ENCODE measurements around the gene DGCR8.

DGCR8 gene

GRCh38 chr22:20143883-20144665 lies 64.0 kb downstream of the DGCR8 start:
- in situ Hi-C loops (cut with MboI; ENCODE audit: low sequenced_read_pairs, unreplicated experiment): no loop called here

DNA sequence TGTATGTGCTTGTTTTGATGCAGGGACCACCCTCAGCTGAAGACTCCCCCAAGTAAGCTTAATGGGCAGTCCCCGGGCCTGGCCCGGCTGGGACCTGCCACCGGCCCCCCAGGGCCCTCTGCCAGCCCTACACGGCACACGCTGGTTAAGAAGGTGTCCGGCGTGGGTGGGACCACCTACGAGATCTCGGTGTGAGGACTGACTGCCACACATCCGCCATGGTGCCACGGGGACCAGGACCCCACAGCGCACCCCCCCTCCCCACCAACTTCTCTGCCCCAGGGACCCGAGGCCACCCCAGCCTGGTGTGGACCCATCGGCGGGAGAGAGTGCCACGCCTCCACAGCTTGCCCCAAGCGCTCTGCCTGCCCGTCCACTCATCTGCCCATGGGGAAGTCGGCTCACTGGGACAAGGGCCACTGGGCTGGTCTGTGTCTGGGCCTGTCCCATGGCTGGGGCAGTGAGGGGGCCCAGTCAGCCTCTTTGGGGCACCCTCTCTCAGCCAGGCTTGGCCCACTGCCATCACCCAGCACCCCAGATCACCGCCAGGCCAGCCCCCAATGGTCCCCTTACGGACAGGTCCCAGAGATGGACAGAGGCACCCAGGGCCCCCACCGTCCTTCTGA lies 65.3 kb downstream of the DGCR8 start:
- in situ Hi-C loops (cut with MboI; ENCODE audit: low sequenced_read_pairs, unreplicated experiment): no loop called here
- TF ChIP-seq CTCF (IDR thresholded peaks at IDR 0.05; ENCODE audit: borderline replicate concordance, control extremely low read depth, extremely low read depth, insufficient read depth, missing control alignments): no peak
- DNase-seq (ENCODE audit: low spot score): no peak

More at GRCh38 chr22:20143883-20144665, 64.0 kb downstream of the DGCR8 start:
- no peak for DNase-seq (ENCODE audit: low spot score)
- TF ChIP-seq CTCF (IDR thresholded peaks at IDR 0.05; ENCODE audit: borderline replicate concordance, control extremely low read depth, extremely low read depth, insufficient read depth, missing control alignments): no peak

DNA sequence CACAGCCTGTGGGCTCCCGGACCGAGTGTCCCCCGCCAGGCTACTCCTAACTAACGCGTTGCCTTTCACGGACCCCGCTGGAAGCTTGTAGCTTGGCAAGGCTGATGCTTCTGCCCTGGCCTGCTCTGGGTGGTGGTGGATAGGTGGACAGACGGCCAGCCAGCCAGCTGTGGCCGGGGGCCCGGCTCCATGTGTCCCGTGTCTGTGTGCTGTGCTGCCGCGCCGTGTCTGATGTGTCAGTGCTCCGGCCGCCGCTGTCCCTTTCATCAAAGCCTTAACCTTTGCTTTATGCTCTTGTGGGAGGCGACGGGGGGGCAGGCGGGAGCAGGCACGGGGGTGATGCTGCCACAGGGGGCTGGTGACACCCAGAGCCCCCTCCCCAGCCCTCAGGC lies 65.8 kb downstream of the DGCR8 start:
- DNase-seq (ENCODE audit: low spot score): no peak

GRCh38 chr22:20146777-20147176 lies 66.7 kb downstream of the DGCR8 start:
- DNase-seq (ENCODE audit: low spot score): peak; percentile 77
- in situ Hi-C loops (cut with MboI; ENCODE audit: low sequenced_read_pairs, unreplicated experiment): no loop called here
- TF ChIP-seq CTCF (IDR thresholded peaks at IDR 0.05; ENCODE audit: borderline replicate concordance, control extremely low read depth, extremely low read depth, insufficient read depth, missing control alignments): peak; percentile 25

More for the DNA sequence above, 65.8 kb downstream of the DGCR8 start:
- in situ Hi-C loops (cut with MboI; ENCODE audit: low sequenced_read_pairs, unreplicated experiment): no loop called here
- no peak for TF ChIP-seq CTCF (IDR thresholded peaks at IDR 0.05; ENCODE audit: borderline replicate concordance, control extremely low read depth, extremely low read depth, insufficient read depth, missing control alignments)

DNA sequence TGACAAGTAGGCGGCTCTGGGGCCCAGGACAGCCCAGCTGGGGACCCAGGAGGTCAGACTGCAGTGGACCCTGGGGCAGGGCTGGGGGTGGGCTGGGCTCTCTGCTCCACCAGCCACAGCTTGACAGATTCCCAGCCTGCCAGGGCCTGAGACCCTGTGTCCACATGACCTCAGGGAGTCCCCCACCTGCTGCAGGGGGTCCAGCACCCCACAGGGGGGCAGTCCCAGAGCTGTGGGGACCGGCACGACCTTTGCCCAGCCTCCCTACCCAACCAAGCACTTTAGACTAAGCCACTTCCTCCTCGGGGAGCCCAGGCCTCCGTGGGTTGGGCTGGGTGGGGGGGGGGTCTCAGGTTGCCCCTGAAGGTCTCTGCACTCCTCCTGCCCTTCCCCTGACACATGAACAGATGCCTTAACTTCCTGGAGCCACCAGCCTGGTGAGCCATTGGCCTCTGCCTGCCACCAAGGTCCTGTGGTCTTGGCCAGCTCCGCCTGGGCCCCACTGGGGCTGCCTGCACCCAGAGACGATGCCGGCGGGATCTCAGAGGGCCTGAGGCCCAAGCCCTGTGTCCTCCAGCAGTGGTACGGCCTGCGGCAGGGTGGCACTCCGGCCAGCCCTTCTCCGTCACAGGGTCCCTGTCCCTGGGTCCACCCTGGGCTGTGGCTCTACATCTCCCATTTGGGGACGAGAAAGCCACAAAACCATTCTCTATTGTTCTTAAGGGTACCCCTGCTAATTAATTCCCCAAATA lies 67.4 kb downstream of the DGCR8 start:
- no peak for TF ChIP-seq CTCF (IDR thresholded peaks at IDR 0.05; ENCODE audit: borderline replicate concordance, control extremely low read depth, extremely low read depth, insufficient read depth, missing control alignments)
- no peak for DNase-seq (ENCODE audit: low spot score)
- in situ Hi-C loops (cut with MboI; ENCODE audit: low sequenced_read_pairs, unreplicated experiment): no loop called here

- in situ Hi-C loops (cut with MboI; ENCODE audit: low sequenced_read_pairs, unreplicated experiment): no loop called here
- no peak for DNase-seq (ENCODE audit: low spot score)
- TF ChIP-seq CTCF (IDR thresholded peaks at IDR 0.05; ENCODE audit: borderline replicate concordance, control extremely low read depth, extremely low read depth, insufficient read depth, missing control alignments): no peak
Observed at GRCh38 chr22:20148414-20148813, 68.4 kb downstream of the DGCR8 start.
